ENCODE measurements around the gene ABTB1.

The ABTB1 gene
- 11.8 to 99.1 (median 44.4) reads per million in 9 experiments for total RNA-seq

- Mint-ChIP-seq H3K9me3 (no peaks in the 10 kb centered on the region), H3K4me1 (ENCODE audit: low read depth in 2 of 2) (peaks cover 29 to 36% of the 10 kb centered on the region in 2 donors), H3K4me3 (peak within 1 kb of the TSS; percentile 92 to 93), H3K36me3 (ENCODE audit: insufficient read depth) (peaks cover 19% of the 10 kb centered on the region), H3K27ac (peak within 1 kb of the TSS; percentile 95 to 97), H3K27me3 (no peaks in the 10 kb centered on the region)
- DNase-seq (peak; percentile 77 to 79 (median 79)), ATAC-seq (replicated peaks) (peak; percentile 86)
Observed at GRCh38 chr3:127672429-127673190, at the start of gene ABTB1. Gene ABTB1 (plus strand): TSS chr3:127672952. CDS start chr3:127673026, 74 bp downstream.

DNA sequence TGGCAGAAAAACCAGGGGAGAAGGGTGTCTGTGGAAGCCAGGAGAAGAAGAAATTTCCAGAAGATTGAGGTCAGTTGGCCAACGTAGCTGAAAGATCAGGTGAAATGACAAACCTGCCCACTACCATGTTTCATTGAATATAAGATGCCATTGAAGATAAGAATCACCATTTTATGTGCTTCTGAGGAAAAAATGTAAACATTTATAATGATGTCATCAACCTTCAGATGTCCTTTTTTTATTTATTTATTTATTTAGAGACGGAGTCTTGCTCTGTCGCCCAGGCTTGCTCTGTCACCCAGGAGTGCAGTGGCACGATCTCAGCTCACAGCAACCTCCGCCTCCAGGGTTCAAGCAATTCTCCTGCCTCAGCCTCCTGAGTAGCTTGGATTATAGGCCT lies 48.7 kb upstream of the ABTB1 start:
- peaks cover 3% of the 10 kb centered on the region for H3K36me3 Mint-ChIP-seq (ENCODE audit: insufficient read depth)
- no peak for ATAC-seq (replicated peaks)
- peaks cover 29 to 32% of the 10 kb centered on the region in 2 donors for H3K4me1 Mint-ChIP-seq (ENCODE audit: low read depth in 2 of 2)
- H3K4me3 Mint-ChIP-seq = no peak overlapping the region
- no peak overlapping the region for H3K27ac Mint-ChIP-seq
- no peak for DNase-seq
- no peaks in the 10 kb centered on the region for H3K27me3 Mint-ChIP-seq
- H3K9me3 Mint-ChIP-seq = no peaks in the 10 kb centered on the region

DNA sequence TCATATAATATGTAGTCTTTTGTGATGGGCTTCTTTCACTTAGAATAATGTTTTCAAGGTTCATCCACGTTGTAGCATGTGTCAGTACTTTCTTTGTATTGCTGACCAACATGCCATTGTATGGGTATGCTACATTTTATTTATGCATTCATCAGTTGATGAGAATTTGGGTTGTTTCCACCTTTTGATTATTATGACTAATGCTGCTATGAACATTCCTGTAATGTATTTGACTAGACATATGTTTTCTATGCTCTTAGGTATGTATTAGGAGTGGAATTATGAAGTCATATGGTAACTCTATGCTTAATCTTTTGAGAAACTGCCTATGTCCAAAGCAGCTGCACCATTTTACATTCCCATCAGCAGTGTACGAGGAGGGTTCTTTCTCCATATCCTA lies 46.9 kb upstream of the ABTB1 start:
- peak overlapping the region; percentile 19 to 29 for H3K4me3 Mint-ChIP-seq
- peaks cover 8% of the 10 kb centered on the region for H3K36me3 Mint-ChIP-seq (ENCODE audit: insufficient read depth)
- H3K4me1 Mint-ChIP-seq (ENCODE audit: low read depth in 2 of 2) = peaks cover 42 to 44% of the 10 kb centered on the region in 2 donors
- DNase-seq = no peak
- H3K27ac Mint-ChIP-seq = peak overlapping the region in 1 of 2 donors; percentile 52
- no peak for ATAC-seq (replicated peaks)
- H3K9me3 Mint-ChIP-seq = no peaks in the 10 kb centered on the region
- H3K27me3 Mint-ChIP-seq = peaks cover 10 to 15% of the 10 kb centered on the region in 2 donors

DNA sequence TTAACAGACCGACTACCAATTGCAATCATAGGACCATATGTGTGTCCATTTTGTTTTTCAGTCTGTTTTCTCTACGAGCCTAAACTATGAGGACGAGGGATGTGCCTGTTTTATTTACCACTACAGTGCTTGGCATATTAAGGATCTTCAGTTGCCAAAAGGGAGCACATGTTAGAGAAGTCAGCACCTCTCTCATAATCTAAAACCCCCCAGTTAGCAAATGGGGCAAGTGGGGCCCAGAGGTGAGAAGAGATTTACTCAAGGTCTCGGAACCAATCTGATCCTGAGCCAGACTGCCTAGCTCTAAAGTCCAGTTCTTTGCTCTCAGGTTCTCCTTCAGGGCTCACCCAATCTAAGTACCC lies 44.3 kb upstream of the ABTB1 start:
- peak overlapping the region in 1 of 2 donors; percentile 73 for H3K27ac Mint-ChIP-seq

DNA sequence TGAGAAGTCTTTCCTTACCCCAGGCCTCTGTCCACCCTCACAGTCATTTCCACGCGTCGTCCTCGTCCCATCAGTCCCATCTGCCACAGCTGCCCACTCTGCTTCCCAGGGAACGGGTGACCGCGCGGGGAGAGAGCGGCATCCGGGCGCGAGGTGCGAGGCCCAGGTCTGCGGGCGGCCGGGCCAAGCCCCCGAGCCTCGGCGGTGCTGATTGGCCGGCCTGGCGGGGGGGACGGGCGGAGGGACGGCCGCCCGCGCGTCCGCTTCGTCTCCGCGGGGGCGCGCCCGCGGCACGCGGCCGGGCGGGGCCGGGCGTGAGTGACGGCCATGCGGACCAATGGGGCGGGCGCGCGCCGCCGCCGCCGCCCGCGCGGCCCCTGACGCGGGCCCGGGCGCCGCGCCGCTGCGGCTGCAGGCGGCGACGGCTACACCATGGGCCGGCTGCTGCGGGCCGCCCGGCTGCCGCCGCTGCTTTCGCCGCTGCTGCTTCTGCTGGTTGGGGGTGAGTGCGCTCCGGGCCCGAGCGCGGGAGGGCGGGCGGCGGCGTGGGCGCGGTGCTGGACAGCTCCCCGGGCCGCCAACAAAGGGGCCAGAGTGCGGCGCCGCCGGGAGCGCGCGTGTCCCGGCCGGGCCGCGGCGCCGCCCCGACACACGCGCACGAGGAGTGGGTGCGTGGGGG lies 43.8 kb upstream of the ABTB1 start, which contains the start of gene PODXL2:
PODXL2 (plus strand) TSS at position 398 of the 679 bp plus-strand sequence; CDS start at position 433, 35 bp downstream.
- Mint-ChIP-seq H3K27ac (peak within 1 kb of the TSS; percentile 37 to 89), H3K36me3 (ENCODE audit: insufficient read depth) (peaks cover 8% of the 10 kb centered on the region), H3K27me3 (peaks cover 30 to 38% of the 10 kb centered on the region in 2 donors), H3K9me3 (no peaks in the 10 kb centered on the region), H3K4me1 (ENCODE audit: low read depth in 2 of 2) (peaks cover 44 to 46% of the 10 kb centered on the region in 2 donors), H3K4me3 (peak within 1 kb of the TSS; percentile 80 to 88)
- ATAC-seq (replicated peaks) = peak; percentile 31
- DNase-seq = peak; percentile 5 to 22 (median 7)

More for the DNA sequence above, 44.3 kb upstream of the ABTB1 start:
- H3K27me3 Mint-ChIP-seq = peaks cover 25 to 33% of the 10 kb centered on the region in 2 donors
- peaks cover 44 to 46% of the 10 kb centered on the region in 2 donors for H3K4me1 Mint-ChIP-seq (ENCODE audit: low read depth in 2 of 2)
- DNase-seq (no peak), ATAC-seq (replicated peaks) (no peak)
- H3K9me3 Mint-ChIP-seq = no peaks in the 10 kb centered on the region
- peak overlapping the region; percentile 75 to 80 for H3K4me3 Mint-ChIP-seq
- peaks cover 8% of the 10 kb centered on the region for H3K36me3 Mint-ChIP-seq (ENCODE audit: insufficient read depth)

DNA sequence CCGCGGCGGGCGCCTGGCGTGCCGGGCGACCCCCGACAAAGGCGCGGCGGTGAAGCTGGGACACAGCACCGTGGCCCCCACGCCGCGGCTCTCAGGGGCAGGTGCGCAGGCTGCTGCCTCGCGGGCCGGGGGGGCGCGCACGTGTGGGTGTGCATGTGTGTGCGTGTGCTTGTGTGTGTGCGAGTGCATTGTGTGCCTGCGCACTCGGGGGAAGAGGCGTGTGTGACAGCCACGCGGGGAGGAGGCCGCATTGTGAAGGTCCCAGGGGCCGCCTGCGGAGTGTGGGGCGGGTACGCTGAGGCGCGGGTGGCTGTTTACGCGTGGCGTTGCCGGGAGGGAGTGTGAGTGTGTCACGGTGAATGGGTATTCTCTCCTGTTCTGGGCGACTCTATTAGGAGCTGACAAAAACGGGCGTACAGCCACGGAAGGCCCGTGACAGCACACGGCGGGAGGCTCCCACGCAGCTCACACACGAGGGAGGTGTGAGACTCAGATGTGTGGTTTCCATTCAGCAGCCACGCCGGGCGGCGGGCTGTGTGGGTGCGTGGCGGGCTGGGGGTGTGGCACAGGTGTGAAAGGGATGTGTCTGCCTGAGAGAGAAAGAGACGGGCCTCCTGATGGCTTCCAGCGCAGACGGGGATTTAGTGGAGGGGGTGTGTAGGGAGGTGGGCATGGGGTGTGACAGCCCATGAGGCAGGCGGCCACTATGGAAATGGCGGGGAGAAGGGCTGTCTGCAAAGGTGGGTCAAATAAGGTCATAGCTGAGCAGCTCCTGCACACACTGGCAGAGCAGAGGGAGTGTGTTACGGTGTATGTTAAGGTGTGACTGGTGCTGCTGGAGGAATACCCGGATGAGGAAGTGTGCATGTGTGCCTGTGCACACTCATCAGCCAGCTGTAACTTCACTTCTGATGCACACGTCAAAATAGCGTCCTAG lies 43.0 kb upstream of the ABTB1 start:
- peak; percentile 56 to 64 (median 58) for DNase-seq
- peak overlapping the region; percentile 80 to 88 for H3K4me3 Mint-ChIP-seq
- peaks cover 8% of the 10 kb centered on the region for H3K36me3 Mint-ChIP-seq (ENCODE audit: insufficient read depth)
- peaks cover 44 to 46% of the 10 kb centered on the region in 2 donors for H3K4me1 Mint-ChIP-seq (ENCODE audit: low read depth in 2 of 2)
- H3K27ac Mint-ChIP-seq = peak overlapping the region; percentile 37 to 89
- ATAC-seq (replicated peaks) = peak; percentile 71
- H3K27me3 Mint-ChIP-seq = peaks cover 32 to 43% of the 10 kb centered on the region in 2 donors
- H3K9me3 Mint-ChIP-seq = no peaks in the 10 kb centered on the region

DNA sequence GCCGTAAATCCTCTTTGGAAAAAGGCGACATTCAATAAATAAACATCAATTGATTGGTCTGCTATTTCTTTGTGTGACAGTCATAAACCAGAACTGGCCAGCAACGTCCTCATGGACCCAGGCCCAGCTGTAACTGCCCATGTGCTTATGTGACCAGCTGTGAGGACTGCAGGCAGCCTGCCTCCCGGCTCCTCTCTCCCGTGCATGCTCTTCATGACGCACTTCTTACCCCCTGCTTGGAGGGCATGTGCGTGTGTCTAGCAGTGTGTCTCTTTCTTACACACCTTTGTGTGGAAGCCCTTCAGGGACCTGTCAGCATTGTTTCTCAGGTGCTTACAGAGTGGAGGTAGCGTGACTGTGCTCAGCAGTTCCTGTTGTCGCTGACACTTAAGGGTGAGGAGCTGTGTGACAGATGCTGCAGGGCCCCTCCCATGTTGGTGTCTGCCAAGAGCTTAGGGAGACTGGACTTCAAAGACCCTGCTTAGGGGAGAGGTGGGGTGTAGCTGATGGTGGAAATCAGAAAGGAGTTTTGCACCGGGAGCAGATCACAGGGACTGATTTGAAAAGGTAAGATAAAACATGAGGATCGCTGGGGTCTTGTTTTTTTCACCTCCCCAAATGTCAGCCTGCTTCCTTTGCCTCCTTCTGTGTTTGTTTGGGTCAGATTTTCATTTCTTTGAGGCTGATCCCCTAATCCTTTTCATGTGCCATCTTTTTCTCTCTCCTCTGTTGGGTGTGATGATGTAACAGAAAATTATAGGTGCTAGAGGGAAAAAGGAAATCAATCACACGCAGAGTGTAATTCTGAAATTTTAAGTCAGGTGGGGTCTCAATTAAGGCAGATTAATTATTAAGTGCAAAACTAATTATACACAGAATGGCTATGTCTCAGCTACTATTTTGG lies 41.7 kb upstream of the ABTB1 start:
- Mint-ChIP-seq H3K9me3 (no peaks in the 10 kb centered on the region), H3K27ac (no peak overlapping the region), H3K36me3 (ENCODE audit: insufficient read depth) (peaks cover 8% of the 10 kb centered on the region), H3K27me3 (peaks cover 44 to 56% of the 10 kb centered on the region in 2 donors), H3K4me3 (peak overlapping the region in 1 of 2 donors; percentile 88), H3K4me1 (ENCODE audit: low read depth in 2 of 2) (peaks cover 37 to 41% of the 10 kb centered on the region in 2 donors)
- no peak for DNase-seq
- ATAC-seq (replicated peaks) = no peak

GRCh38 chr3:127632035-127632820 lies 40.5 kb upstream of the ABTB1 start:
- no peak overlapping the region for H3K27ac Mint-ChIP-seq
- peaks cover 45 to 58% of the 10 kb centered on the region in 2 donors for H3K27me3 Mint-ChIP-seq
- H3K4me1 Mint-ChIP-seq (ENCODE audit: low read depth in 2 of 2) = peaks cover 26 to 31% of the 10 kb centered on the region in 2 donors
- ATAC-seq (replicated peaks) = no peak
- no peaks in the 10 kb centered on the region for H3K9me3 Mint-ChIP-seq
- DNase-seq = no peak
- no peak overlapping the region for H3K4me3 Mint-ChIP-seq
- H3K36me3 Mint-ChIP-seq (ENCODE audit: insufficient read depth) = peaks cover 8% of the 10 kb centered on the region

DNA sequence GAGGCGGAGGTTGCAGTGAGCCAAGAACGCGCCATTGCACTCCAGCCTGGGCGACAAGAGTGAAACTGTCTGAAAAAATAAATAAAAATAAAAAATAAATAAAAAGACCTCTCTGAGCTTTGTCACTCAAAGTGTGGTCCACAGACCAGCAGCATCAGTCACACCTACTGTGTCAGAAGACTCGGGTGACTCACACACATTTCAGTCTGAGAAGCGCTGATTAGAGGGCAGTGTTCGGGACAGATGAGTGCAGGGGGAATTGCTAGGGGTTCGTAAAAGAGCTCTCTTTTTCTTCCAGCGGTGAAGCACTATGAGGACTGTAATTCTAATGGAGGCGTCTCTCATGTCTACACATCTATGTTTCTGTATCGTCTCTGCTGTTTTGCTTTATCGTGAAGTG lies 38.1 kb upstream of the ABTB1 start:
- Mint-ChIP-seq H3K27me3 (peaks cover 43 to 55% of the 10 kb centered on the region in 2 donors), H3K36me3 (ENCODE audit: insufficient read depth) (peaks cover 6% of the 10 kb centered on the region), H3K4me1 (ENCODE audit: low read depth in 2 of 2) (peaks cover 17 to 25% of the 10 kb centered on the region in 2 donors), H3K9me3 (no peaks in the 10 kb centered on the region), H3K4me3 (no peak overlapping the region), H3K27ac (no peak overlapping the region)
- DNase-seq (no peak), ATAC-seq (replicated peaks) (no peak)

DNA sequence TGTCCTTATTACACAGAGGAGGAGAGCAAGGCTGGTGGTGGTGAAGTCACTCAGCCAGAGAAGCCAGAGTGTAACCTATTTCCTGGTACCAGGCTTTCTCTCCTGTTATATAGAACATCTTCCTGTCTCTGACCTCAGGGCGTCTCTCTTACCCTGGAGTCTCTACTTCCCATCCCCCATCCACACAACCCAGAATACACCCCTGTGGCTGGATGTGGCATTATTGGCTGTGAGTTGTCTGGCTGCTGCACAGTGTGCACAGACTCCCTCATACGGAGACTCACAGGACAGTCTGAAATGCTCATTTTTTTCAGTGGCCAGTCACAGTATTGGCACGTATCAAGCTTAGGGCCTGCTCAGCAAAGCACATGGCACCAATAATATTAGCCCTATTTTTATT lies 35.2 kb upstream of the ABTB1 start:
- H3K27me3 Mint-ChIP-seq = peaks cover 21 to 28% of the 10 kb centered on the region in 2 donors
- no peaks in the 10 kb centered on the region for H3K9me3 Mint-ChIP-seq
- ATAC-seq (replicated peaks) (peak; percentile 97), DNase-seq (peak; percentile 16 to 24 (median 21))
- peak overlapping the region in 1 of 2 donors; percentile 54 for H3K27ac Mint-ChIP-seq
- no peak overlapping the region for H3K4me3 Mint-ChIP-seq
- H3K4me1 Mint-ChIP-seq (ENCODE audit: low read depth in 2 of 2) = peaks cover 9 to 11% of the 10 kb centered on the region in 2 donors
- H3K36me3 Mint-ChIP-seq (ENCODE audit: insufficient read depth) = peaks cover 4% of the 10 kb centered on the region

GRCh38 chr3:127637971-127638370 lies 34.8 kb upstream of the ABTB1 start:
- Mint-ChIP-seq H3K27ac (peak overlapping the region in 1 of 2 donors; percentile 54), H3K9me3 (no peaks in the 10 kb centered on the region), H3K36me3 (ENCODE audit: insufficient read depth) (peaks cover 4% of the 10 kb centered on the region), H3K4me3 (no peak overlapping the region), H3K27me3 (peaks cover 21 to 28% of the 10 kb centered on the region in 2 donors), H3K4me1 (ENCODE audit: low read depth in 2 of 2) (peaks cover 9 to 11% of the 10 kb centered on the region in 2 donors)
- DNase-seq = no peak
- ATAC-seq (replicated peaks) = no peak
